Neural progenitor cell (in vitro differentiated cells): ENCODE data around the gene TBC1D23. TPM values are rescaled to one million over a fixed set of nuclear protein-coding genes. Genes with fewer than 3 reads are reported as not detected.

ENCODE experiments used
- DNase-seq: peaks from one replicate; pipeline ENCODE4 v3.0.0-alpha.2; 2016; ENCODE audit warnings: low spot score
- H2AFZ ChIP-seq: fragments of 200-600 bp; sonication (generic); replicated peaks from 2 replicates; pipeline ENCODE4 v1.6.1; 2016; ENCODE audit warnings: antibody characterized with exemption
- H3F3A ChIP-seq: fragments of 200-600 bp; sonication (generic); 2 replicates; pipeline ENCODE4 v1.6.1; 2016; ENCODE audit warnings: antibody characterized with exemption, low read depth
- H3K27ac ChIP-seq: fragments of 200-600 bp; sonication (generic); 2 replicates; pipeline ENCODE4 v1.5.1; 2016; ENCODE audit warnings: mild to moderate bottlenecking
- H3K27me3 ChIP-seq: fragments of 200-600 bp; sonication (generic); 2 replicates; pipeline ENCODE4 v1.6.1; 2016; ENCODE audit warnings: mild to moderate bottlenecking, moderate library complexity
- H3K36me3 ChIP-seq: fragments of 200-600 bp; sonication (generic); 2 replicates; pipeline ENCODE4 v1.5.1; 2016
- H3K4me1 ChIP-seq: fragments of 200-600 bp; sonication (generic); 2 replicates; pipeline ENCODE4 v1.6.1; 2016; ENCODE audit warnings: mixed run types
- H3K4me2 ChIP-seq: fragments of 200-600 bp; sonication (generic); 2 replicates; pipeline ENCODE4 v1.6.1; 2016
- H3K4me3 ChIP-seq: fragments of 200-600 bp; sonication (generic); 2 replicates; pipeline ENCODE4 v1.5.1; 2016
- H3K79me2 ChIP-seq: fragments of 200-600 bp; sonication (generic); 2 replicates; pipeline ENCODE4 v1.6.1; 2016; ENCODE audit warnings: low read depth
- H3K9ac ChIP-seq: fragments of 200-600 bp; sonication (generic); 2 replicates; pipeline ENCODE4 v1.6.1; 2016
- H3K9me3 ChIP-seq: fragments of 200-600 bp; sonication (generic); 2 replicates; pipeline ENCODE4 v1.5.1; 2016; ENCODE audit warnings: low read depth
- H4K20me1 ChIP-seq: fragments of 200-600 bp; sonication (generic); 2 replicates; pipeline ENCODE4 v1.6.1; 2016; ENCODE audit warnings: low read depth
- H3K27ac Mint-ChIP-seq: 3 replicates; pipeline ENCODE4 v1.8.0; 2021; ENCODE audit warnings: mixed read lengths
- H3K27me3 Mint-ChIP-seq: 2 replicates; pipeline ENCODE4 v1.8.0; 2022; ENCODE audit warnings: low read depth, mild to moderate bottlenecking, inconsistent platforms, moderate library complexity, mixed read lengths; ENCODE audit not compliant: insufficient read depth
- H3K36me3 Mint-ChIP-seq: 3 replicates; pipeline ENCODE4 v1.8.0; 2021; ENCODE audit warnings: mixed read lengths
- H3K4me1 Mint-ChIP-seq: 3 replicates; pipeline ENCODE4 v1.8.0; 2021; ENCODE audit warnings: mixed read lengths
- H3K4me3 Mint-ChIP-seq: 3 replicates; pipeline ENCODE4 v1.8.0; 2021; ENCODE audit warnings: mild to moderate bottlenecking, moderate library complexity, mixed read lengths
- H3K9me3 Mint-ChIP-seq: 3 replicates; pipeline ENCODE4 v1.8.0; 2020; ENCODE audit warnings: mixed read lengths
- CTCF ChIP-seq: fragments of 200-600 bp; sonication (generic); IDR thresholded peaks from 2 replicates; pipeline ENCODE4 v1.5.1; 2017; ENCODE audit warnings: antibody characterized with exemption, mild to moderate bottlenecking
- EZH2 ChIP-seq: fragments of 200-600 bp; sonication (generic); IDR thresholded peaks from 2 replicates; pipeline ENCODE4 v1.6.1; 2017; ENCODE audit warnings: antibody characterized with exemption, mild to moderate bottlenecking, moderate library complexity
- EZH2phosphoT487 ChIP-seq: fragments of 200-600 bp; sonication (generic); IDR thresholded peaks from 2 replicates; pipeline ENCODE4 v1.6.1; 2017; ENCODE audit warnings: antibody characterized with exemption
- total RNA-seq: library from RNA; depleted of rRNA; stranded (reverse); fragments of >200 nt; gene quantifications from 2 replicates; pipeline ENCODE4 v1.2.3, GENCODE V29; 2015; ENCODE audit warnings: low replicate concordance

Gene TBC1D23
- total RNA-seq, 1 donor from 2014 or later, result 50.1 TPM

DNA sequence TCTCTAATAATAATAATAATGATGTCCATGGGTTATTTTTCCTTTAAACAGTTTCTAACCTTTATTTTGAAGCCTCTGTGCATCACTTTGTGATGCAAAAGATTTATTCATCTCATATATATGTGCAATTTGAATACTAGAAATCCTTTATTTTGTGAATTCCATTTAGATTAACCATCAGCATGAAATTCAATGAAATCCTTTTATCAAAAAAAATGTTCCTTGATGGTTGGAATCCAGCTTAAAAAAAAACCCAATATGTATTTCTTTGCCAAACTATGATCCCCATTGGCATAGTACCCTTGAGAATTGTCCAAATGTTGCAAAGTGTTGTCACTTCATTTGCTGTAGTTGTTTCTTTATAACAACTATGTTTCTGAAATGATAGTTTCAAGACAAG, 7.4 kb downstream of the TBC1D23 start:
- peaks cover under 1% of the 10 kb centered on the region for H3K4me1 ChIP-seq
- no peaks in the 10 kb centered on the region for H3K27me3 Mint-ChIP-seq
- no peak overlapping the region for H3K27ac Mint-ChIP-seq
- H3K36me3 ChIP-seq, result no peaks in the 10 kb centered on the region
- no peak overlapping the region for H3K4me3 ChIP-seq
- H3F3A ChIP-seq, result no peaks in the 10 kb centered on the region
- H3K79me2 ChIP-seq, result peaks cover 66% of the 10 kb centered on the region
- no peaks in the 10 kb centered on the region for H3K4me1 Mint-ChIP-seq
- H3K9me3 Mint-ChIP-seq, result no peaks in the 10 kb centered on the region
- TF ChIP-seq CTCF (no peak), EZH2 (no peak), EZH2phosphoT487 (no peak)
- H3K36me3 Mint-ChIP-seq, result no peaks in the 10 kb centered on the region
- no peak overlapping the region for H3K4me3 Mint-ChIP-seq
- H3K4me2 ChIP-seq, result no peak overlapping the region
- H4K20me1 ChIP-seq, result no peaks in the 10 kb centered on the region
- H2AFZ ChIP-seq, result no peak overlapping the region
- no peaks in the 10 kb centered on the region for H3K9me3 ChIP-seq
- no peak overlapping the region for H3K9ac ChIP-seq
- H3K27me3 ChIP-seq, result no peaks in the 10 kb centered on the region
- no peak overlapping the region for H3K27ac ChIP-seq
- DNase-seq, result no peak

GRCh38 chr3:100269001-100269400, 8.2 kb downstream of the TBC1D23 start:
- Mint-ChIP-seq H3K4me1 (peaks cover 4% of the 10 kb centered on the region), H3K27me3 (no peaks in the 10 kb centered on the region), H3K36me3 (no peaks in the 10 kb centered on the region), H3K27ac (no peak overlapping the region), H3K4me3 (no peak overlapping the region), H3K9me3 (no peaks in the 10 kb centered on the region)
- Histone ChIP-seq H3K79me2 (peaks cover 66% of the 10 kb centered on the region), H3F3A (no peaks in the 10 kb centered on the region), H3K4me1 (peaks cover 4% of the 10 kb centered on the region), H3K27ac (no peak overlapping the region), H4K20me1 (no peaks in the 10 kb centered on the region), H3K4me3 (no peak overlapping the region), H2AFZ (no peak overlapping the region), H3K9me3 (no peaks in the 10 kb centered on the region), H3K36me3 (no peaks in the 10 kb centered on the region), H3K9ac (no peak overlapping the region), H3K27me3 (no peaks in the 10 kb centered on the region), H3K4me2 (no peak overlapping the region)
- no peak for DNase-seq
- no peak for TF ChIP-seq EZH2
- TF ChIP-seq EZH2phosphoT487, result no peak
- no peak for TF ChIP-seq CTCF

DNA sequence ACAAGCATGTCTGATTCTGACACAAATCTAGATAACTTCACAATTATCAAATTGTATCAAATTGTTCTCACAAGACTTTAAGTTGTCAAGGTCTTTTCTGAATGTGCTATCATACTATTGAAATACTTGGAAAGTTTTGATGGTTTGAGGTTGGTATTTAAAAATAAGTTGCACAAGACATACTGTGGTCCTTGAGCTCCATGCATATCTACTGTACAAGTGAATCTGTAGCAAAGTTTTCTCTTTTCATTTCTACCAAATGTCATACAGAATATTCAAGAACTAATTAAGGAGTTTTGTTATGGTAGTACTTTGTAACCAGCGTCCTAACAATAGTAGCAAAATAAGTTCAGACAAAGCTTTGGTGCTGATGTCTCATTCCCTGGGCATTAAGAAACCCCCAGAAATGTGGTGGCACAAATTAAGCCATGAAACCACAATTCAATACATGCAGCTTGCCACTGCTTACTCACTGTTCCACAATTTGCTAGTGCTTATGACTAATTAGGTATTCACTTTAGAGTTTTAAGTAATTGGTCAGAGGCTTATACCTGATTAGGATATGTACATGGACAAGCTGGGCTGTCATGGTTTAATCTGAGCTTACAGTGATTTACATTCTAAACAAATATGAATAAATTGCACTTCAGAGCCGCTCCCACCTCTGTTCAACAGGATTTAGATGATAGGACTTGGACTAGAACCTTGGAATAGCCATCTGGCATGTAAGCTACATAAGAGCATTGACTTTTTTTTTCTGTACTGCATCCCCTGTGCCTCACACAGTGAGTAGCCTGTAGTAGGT, 8.8 kb downstream of the TBC1D23 start:
- H3K79me2 ChIP-seq, result peaks cover 65% of the 10 kb centered on the region
- peaks cover 4% of the 10 kb centered on the region for H3K4me1 ChIP-seq
- Mint-ChIP-seq H3K27me3 (no peaks in the 10 kb centered on the region), H3K4me1 (peaks cover 4% of the 10 kb centered on the region), H3K36me3 (no peaks in the 10 kb centered on the region), H3K4me3 (no peak overlapping the region), H3K9me3 (no peaks in the 10 kb centered on the region), H3K27ac (no peak overlapping the region)
- H3K27ac ChIP-seq, result no peak overlapping the region
- TF ChIP-seq CTCF (no peak), EZH2 (no peak), EZH2phosphoT487 (no peak)
- DNase-seq, result no peak
- H4K20me1 ChIP-seq, result no peaks in the 10 kb centered on the region
- no peak overlapping the region for H3K9ac ChIP-seq
- H3K4me2 ChIP-seq, result no peak overlapping the region
- H3K36me3 ChIP-seq, result no peaks in the 10 kb centered on the region
- H3K4me3 ChIP-seq, result no peak overlapping the region
- H2AFZ ChIP-seq, result no peak overlapping the region
- no peaks in the 10 kb centered on the region for H3F3A ChIP-seq
- no peaks in the 10 kb centered on the region for H3K27me3 ChIP-seq
- no peaks in the 10 kb centered on the region for H3K9me3 ChIP-seq
